ENCODE data around the gene CA5A.
A peak's percentile ranks its signal among the peaks of the same experiment; 100 is the strongest.
"Not testable (repeated sequence)": the region's sequence is repeated elsewhere in the genome, so short reads cannot be mapped to it uniquely, and the experiment has no call there.

CA5A gene

GRCh38 chr16:87896176-87896890 is 40.0 kb downstream of the CA5A start:
- not testable (repeated sequence) for DNase-seq (ENCODE audit: low read depth in 2 of 2)

- peak; percentile 45 to 58 for DNase-seq (ENCODE audit: low read depth in 2 of 2)
These were observed 40.6 kb downstream of the CA5A start for GRCh38 chr16:87895641-87896141.

- not testable (repeated sequence) for DNase-seq (ENCODE audit: low read depth in 2 of 2)
These were observed 42.3 kb downstream of the CA5A start for GRCh38 chr16:87894005-87894404.

- no peak for DNase-seq (ENCODE audit: low read depth in 2 of 2)
These were observed 44.6 kb downstream of the CA5A start for GRCh38 chr16:87891764-87892163.

GRCh38 chr16:87889762-87890161 is 46.6 kb downstream of the CA5A start:
- not testable (repeated sequence) for DNase-seq (ENCODE audit: low read depth in 2 of 2)

GRCh38 chr16:87888346-87888745 is 48.0 kb downstream of the CA5A start:
- DNase-seq (ENCODE audit: low read depth in 2 of 2): not testable (repeated sequence)

- not testable (repeated sequence) for DNase-seq (ENCODE audit: low read depth in 2 of 2)
These were observed 48.4 kb downstream of the CA5A start for GRCh38 chr16:87887931-87888330.

- not testable (repeated sequence) for DNase-seq (ENCODE audit: low read depth in 2 of 2)
These were observed 50.9 kb downstream of the CA5A start for GRCh38 chr16:87885371-87885967.

GRCh38 chr16:87882436-87883019 is 53.8 kb downstream of the CA5A start:
- DNase-seq (ENCODE audit: low read depth in 2 of 2): no peak

- no peak for DNase-seq (ENCODE audit: low read depth in 2 of 2)
These were observed 54.8 kb downstream of the CA5A start for GRCh38 chr16:87881324-87882200.

GRCh38 chr16:87880117-87880696 is 56.1 kb downstream of the CA5A start:
- no peak for DNase-seq (ENCODE audit: low read depth in 2 of 2)

- DNase-seq (ENCODE audit: low read depth in 2 of 2): not testable (repeated sequence)
These were observed 56.8 kb downstream of the CA5A start for GRCh38 chr16:87879411-87880013.

GRCh38 chr16:87878704-87879103 is 57.6 kb downstream of the CA5A start:
- no peak for DNase-seq (ENCODE audit: low read depth in 2 of 2)

- DNase-seq (ENCODE audit: low read depth in 2 of 2): no peak
These were observed 58.3 kb downstream of the CA5A start for GRCh38 chr16:87877942-87878507.

- DNase-seq (ENCODE audit: low read depth in 2 of 2): no peak
These were observed 61.5 kb downstream of the CA5A start for GRCh38 chr16:87874639-87875427.

- DNase-seq (ENCODE audit: low read depth in 2 of 2): peak; percentile 48
These were observed 65.7 kb downstream of the CA5A start for GRCh38 chr16:87870418-87871291.

- not testable (repeated sequence) for DNase-seq (ENCODE audit: low read depth in 2 of 2)
These were observed 66.4 kb downstream of the CA5A start for GRCh38 chr16:87869879-87870417.

- peak; percentile 60 to 68 for DNase-seq (ENCODE audit: low read depth in 2 of 2)
These were observed 67.1 kb downstream of the CA5A start, which contains the start of gene SLC7A5 for GRCh38 chr16:87869061-87869878. Gene SLC7A5, minus strand, starts transcription at chr16:87869507. Its CDS starts 85 bp downstream, at chr16:87869422.

Measured in fibroblast of skin of left biceps (primary cell).